Suprapubic skin (tissue), 4 donors: ENCODE results near the gene DSG3.

ENCODE experiments used
- POLR2A ChIP-seq, 2 donors: fragments of 450-650 bp; IDR thresholded peaks; one replicate each; pipeline ENCODE4 v1.6.1; 2017; ENCODE audit warnings: antibody characterized with exemption in 2 of 2, mild to moderate bottlenecking in 2 of 2, moderate library complexity in 2 of 2
- POLR2AphosphoS5 ChIP-seq, 3 donors: sonication (generic); formaldehyde crosslinking; IDR thresholded peaks; one replicate each; pipeline ENCODE4 v1.6.1; 2017; ENCODE audit warnings: antibody characterized with exemption in 3 of 3
- TF ChIP-seq, protein P1 (sequence below), 2 donors: fragments of 200-600 bp in 1 of 2; fragments of 450-650 bp in 1 of 2; sonication (generic) in 1 of 2; IDR thresholded peaks; one replicate each; pipeline ENCODE4 v1.5.1; 2016 to 2019; ENCODE audit warnings: antibody characterized with exemption in 2 of 2, mild to moderate bottlenecking in 1 of 2, moderate library complexity in 1 of 2

DNA sequence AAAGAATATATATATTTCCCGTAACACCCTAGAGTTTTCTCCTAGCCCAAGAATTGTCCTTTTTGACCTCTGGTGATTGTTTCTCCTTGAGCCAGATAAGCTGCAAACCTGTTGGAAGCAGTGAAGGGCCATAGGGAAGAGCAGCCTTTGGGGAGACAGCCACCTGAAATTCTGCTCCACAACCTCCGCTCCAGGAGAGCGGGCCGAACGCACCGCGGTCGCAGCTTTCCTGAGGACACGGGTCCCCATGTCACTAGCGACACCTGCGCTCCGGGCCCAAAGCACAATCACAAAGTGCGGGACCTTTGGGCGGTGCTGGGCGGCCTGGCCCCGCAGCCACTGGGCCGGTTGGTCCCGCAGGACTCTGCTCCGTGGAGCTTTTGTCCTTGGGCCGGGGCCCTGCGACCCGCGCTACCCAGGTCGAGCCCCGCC, 49.9 kb downstream of the DSG3 start:
- TF ChIP-seq, protein P1, sequence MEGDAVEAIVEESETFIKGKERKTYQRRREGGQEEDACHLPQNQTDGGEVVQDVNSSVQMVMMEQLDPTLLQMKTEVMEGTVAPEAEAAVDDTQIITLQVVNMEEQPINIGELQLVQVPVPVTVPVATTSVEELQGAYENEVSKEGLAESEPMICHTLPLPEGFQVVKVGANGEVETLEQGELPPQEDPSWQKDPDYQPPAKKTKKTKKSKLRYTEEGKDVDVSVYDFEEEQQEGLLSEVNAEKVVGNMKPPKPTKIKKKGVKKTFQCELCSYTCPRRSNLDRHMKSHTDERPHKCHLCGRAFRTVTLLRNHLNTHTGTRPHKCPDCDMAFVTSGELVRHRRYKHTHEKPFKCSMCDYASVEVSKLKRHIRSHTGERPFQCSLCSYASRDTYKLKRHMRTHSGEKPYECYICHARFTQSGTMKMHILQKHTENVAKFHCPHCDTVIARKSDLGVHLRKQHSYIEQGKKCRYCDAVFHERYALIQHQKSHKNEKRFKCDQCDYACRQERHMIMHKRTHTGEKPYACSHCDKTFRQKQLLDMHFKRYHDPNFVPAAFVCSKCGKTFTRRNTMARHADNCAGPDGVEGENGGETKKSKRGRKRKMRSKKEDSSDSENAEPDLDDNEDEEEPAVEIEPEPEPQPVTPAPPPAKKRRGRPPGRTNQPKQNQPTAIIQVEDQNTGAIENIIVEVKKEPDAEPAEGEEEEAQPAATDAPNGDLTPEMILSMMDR (IDR thresholded peaks at IDR 0.05): no peak
- TF ChIP-seq POLR2A (IDR thresholded peaks at IDR 0.05) (no peak), POLR2AphosphoS5 (IDR thresholded peaks at IDR 0.05) (no peak)
